HepG2 (cell line): Measurements from ENCODE around the gene GMEB2. TPM values are rescaled to one million over a fixed set of nuclear protein-coding genes. Genes with fewer than 3 reads are reported as not detected.

Source experiments
- FUBP1 ChIP-seq: sonication (generic); formaldehyde crosslinking; IDR thresholded peaks from 2 replicates; pipeline ENCODE4 v1.5.1; 2020; ENCODE audit warnings: missing genetic modification reagents, mild to moderate bottlenecking, borderline replicate concordance
- HIVEP1 ChIP-seq: sonication (generic); formaldehyde crosslinking; IDR thresholded peaks from 2 replicates; pipeline ENCODE4 v1.4.0; 2020; ENCODE audit warnings: mild to moderate bottlenecking, missing genetic modification reagents
- HNF4A ChIP-seq: sonication (generic); formaldehyde crosslinking; IDR thresholded peaks from 2 replicates; pipeline ENCODE4 v1.4.0; 2020; ENCODE audit warnings: missing genetic modification reagents
- KDM3A ChIP-seq: IDR thresholded peaks from 2 replicates; pipeline ENCODE4 v1.6.1; 2018; ENCODE audit warnings: low read depth, missing compliant biosample characterization
- MED1 ChIP-seq: sonication (generic); formaldehyde crosslinking; IDR thresholded peaks from 2 replicates; pipeline ENCODE4 v1.4.0; 2020; ENCODE audit warnings: missing genetic modification reagents
- PHF5A ChIP-seq: IDR thresholded peaks from one replicate; pipeline ENCODE4 v1.6.1; 2018; ENCODE audit warnings: low read depth, missing genetic modification reagents; ENCODE audit not compliant: unreplicated experiment
- TRAFD1 ChIP-seq: sonication (generic); formaldehyde crosslinking; IDR thresholded peaks from 2 replicates; pipeline ENCODE4 v1.5.1; 2020; ENCODE audit warnings: missing genetic modification reagents, mild to moderate bottlenecking, borderline replicate concordance
- ZFP90 ChIP-seq: sonication (generic); formaldehyde crosslinking; IDR thresholded peaks from 2 replicates; pipeline ENCODE4 v1.8.0; 2022; ENCODE audit warnings: missing genetic modification reagents, mild to moderate bottlenecking, inconsistent platforms, borderline replicate concordance
- ZNF143 ChIP-seq: sonication (generic); formaldehyde crosslinking; IDR thresholded peaks from 2 replicates; pipeline ENCODE4 v1.4.0; 2020; ENCODE audit warnings: missing genetic modification reagents
- polyA plus RNA-seq, 8 experiments: library from polyadenylated mRNA; depleted of rRNA in 3 of 8; stranded (reverse) in 7 of 8; unstranded in 1 of 8; fragments of >200 nt; fragmentation: Illumina TruSeq in 4 of 8; extraction: Trizol in 4 of 8; gene quantifications; 2 replicates each; pipeline versions ENCODE4 v1.2.1 to v1.2.3, GENCODE V29; 2011 to 2016; ENCODE audit warnings: low read depth in 4 of 8, missing spikeins in 1 of 8, mixed read lengths in 1 of 8; ENCODE audit not compliant: insufficient read depth in 1 of 8
- total RNA-seq, 5 experiments: library from RNA; depleted of rRNA; stranded (reverse); fragments of >200 nt; fragmentation: Illumina TruSeq; extraction: Trizol; gene quantifications; 2 replicates each; pipeline ENCODE4 v1.2.3, GENCODE V29; 2016; ENCODE audit warnings: low read depth in 1 of 5
- TF ChIP-seq, protein P1 (sequence below): sonication (generic); formaldehyde crosslinking; IDR thresholded peaks from one replicate; pipeline ENCODE4 v1.5.1; 2020; ENCODE audit warnings: mild to moderate bottlenecking, missing genetic modification reagents; ENCODE audit errors: not compliant biosample characterization
- TF ChIP-seq, protein P2 (sequence below): sonication (generic); formaldehyde crosslinking; IDR thresholded peaks from 2 replicates; pipeline ENCODE4 v1.5.1; 2020; ENCODE audit warnings: missing genetic modification reagents, mild to moderate bottlenecking, borderline replicate concordance
- TF ChIP-seq, protein P3 (sequence below): sonication (generic); formaldehyde crosslinking; IDR thresholded peaks from 2 replicates; pipeline ENCODE4 v1.5.1; 2020; ENCODE audit warnings: mild to moderate bottlenecking, missing genetic modification reagents, borderline replicate concordance

The GMEB2 gene
- total and polyA plus RNA-seq, 2 of the 13 experiments (the other 11 are each of a cell fraction or from before 2014, with no cell fraction given), result 10.6 to 12.4 TPM

- TF ChIP-seq FUBP1 (no peak), KDM3A (0 out of 2 replicates have a peak, but pooled peaks have one; percentile 17), ZFP90 (peak; percentile 95), HIVEP1 (CRISPR knock-in tag) (peak; percentile 70; the same call in 1 of the 2 replicates), MED1 (CRISPR knock-in tag) (peak; percentile 54; the same call in 1 of the 2 replicates), PHF5A (no peak), HNF4A (CRISPR knock-in tag) (no peak), ZNF143 (CRISPR knock-in tag) (no peak), TRAFD1 (CRISPR knock-in tag) (no peak)
- TF ChIP-seq, protein P1, sequence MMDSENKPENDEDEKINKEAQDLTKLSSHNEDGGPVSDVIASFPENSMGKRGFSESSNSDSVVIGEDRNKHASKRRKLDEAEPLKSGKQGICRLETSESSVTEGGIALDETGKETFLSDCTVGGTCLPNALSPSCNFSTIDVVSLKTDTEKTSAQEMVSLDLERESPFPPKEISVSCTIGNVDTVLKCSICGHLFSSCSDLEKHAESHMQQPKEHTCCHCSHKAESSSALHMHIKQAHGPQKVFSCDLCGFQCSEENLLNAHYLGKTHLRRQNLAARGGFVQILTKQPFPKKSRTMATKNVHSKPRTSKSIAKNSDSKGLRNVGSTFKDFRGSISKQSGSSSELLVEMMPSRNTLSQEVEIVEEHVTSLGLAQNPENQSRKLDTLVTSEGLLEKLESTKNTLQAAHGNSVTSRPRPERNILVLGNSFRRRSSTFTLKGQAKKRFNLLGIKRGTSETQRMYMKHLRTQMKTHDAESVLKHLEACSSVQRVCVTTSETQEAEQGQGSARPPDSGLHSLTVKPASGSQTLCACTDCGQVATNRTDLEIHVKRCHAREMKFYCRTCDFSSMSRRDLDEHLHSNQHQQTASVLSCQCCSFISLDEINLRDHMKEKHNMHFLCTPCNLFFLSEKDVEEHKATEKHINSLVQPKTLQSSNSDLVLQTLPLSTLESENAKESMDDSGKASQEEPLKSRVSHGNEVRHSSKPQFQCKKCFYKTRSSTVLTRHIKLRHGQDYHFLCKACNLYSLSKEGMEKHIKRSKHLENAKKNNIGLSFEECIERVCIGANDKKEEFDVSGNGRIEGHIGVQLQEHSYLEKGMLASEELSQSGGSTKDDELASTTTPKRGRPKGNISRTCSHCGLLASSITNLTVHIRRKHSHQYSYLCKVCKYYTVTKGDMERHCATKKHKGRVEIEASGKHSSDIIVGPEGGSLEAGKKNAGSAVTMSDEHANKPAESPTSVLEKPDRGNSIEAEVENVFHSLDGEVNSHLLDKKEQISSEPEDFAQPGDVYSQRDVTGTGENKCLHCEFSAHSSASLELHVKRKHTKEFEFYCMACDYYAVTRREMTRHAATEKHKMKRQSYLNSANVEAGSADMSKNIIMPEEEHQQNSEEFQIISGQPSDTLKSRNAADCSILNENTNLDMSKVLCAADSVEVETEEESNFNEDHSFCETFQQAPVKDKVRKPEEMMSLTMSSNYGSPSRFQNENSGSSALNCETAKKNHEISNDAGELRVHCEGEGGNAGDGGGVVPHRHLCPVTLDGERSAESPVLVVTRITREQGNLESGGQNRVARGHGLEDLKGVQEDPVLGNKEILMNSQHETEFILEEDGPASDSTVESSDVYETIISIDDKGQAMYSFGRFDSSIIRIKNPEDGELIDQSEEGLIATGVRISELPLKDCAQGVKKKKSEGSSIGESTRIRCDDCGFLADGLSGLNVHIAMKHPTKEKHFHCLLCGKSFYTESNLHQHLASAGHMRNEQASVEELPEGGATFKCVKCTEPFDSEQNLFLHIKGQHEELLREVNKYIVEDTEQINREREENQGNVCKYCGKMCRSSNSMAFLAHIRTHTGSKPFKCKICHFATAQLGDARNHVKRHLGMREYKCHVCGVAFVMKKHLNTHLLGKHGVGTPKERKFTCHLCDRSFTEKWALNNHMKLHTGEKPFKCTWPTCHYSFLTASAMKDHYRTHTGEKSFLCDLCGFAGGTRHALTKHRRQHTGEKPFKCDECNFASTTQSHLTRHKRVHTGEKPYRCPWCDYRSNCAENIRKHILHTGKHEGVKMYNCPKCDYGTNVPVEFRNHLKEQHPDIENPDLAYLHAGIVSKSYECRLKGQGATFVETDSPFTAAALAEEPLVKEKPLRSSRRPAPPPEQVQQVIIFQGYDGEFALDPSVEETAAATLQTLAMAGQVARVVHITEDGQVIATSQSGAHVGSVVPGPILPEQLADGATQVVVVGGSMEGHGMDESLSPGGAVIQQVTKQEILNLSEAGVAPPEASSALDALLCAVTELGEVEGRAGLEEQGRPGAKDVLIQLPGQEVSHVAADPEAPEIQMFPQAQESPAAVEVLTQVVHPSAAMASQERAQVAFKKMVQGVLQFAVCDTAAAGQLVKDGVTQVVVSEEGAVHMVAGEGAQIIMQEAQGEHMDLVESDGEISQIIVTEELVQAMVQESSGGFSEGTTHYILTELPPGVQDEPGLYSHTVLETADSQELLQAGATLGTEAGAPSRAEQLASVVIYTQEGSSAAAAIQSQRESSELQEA, result peak; percentile 95
- TF ChIP-seq, protein P2, sequence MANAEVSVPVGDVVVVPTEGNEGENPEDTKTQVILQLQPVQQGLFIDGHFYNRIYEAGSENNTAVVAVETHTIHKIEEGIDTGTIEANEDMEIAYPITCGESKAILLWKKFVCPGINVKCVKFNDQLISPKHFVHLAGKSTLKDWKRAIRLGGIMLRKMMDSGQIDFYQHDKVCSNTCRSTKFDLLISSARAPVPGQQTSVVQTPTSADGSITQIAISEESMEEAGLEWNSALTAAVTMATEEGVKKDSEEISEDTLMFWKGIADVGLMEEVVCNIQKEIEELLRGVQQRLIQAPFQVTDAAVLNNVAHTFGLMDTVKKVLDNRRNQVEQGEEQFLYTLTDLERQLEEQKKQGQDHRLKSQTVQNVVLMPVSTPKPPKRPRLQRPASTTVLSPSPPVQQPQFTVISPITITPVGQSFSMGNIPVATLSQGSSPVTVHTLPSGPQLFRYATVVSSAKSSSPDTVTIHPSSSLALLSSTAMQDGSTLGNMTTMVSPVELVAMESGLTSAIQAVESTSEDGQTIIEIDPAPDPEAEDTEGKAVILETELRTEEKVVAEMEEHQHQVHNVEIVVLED (CRISPR knock-in tag), result peak; percentile 83; the same call in 1 of the 2 replicates
- TF ChIP-seq, protein P3, sequence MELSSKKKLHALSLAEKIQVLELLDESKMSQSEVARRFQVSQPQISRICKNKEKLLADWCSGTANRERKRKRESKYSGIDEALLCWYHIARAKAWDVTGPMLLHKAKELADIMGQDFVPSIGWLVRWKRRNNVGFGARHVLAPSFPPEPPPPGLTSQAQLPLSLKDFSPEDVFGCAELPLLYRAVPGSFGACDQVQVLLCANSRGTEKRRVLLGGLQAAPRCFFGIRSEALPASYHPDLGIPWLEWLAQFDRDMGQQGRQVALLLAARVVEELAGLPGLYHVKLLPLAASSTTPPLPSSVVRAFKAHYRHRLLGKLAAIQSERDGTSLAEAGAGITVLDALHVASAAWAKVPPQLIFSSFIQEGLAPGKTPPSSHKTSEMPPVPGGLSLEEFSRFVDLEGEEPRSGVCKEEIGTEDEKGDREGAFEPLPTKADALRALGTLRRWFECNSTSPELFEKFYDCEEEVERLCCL, result peak; percentile 78; the same call in 1 of the 2 replicates
These were observed 1.0 kb downstream of the GMEB2 start (continued) for GRCh38 chr20:63625771-63626423.
